ENCODE measurements around the gene TNNT1.

DNA sequence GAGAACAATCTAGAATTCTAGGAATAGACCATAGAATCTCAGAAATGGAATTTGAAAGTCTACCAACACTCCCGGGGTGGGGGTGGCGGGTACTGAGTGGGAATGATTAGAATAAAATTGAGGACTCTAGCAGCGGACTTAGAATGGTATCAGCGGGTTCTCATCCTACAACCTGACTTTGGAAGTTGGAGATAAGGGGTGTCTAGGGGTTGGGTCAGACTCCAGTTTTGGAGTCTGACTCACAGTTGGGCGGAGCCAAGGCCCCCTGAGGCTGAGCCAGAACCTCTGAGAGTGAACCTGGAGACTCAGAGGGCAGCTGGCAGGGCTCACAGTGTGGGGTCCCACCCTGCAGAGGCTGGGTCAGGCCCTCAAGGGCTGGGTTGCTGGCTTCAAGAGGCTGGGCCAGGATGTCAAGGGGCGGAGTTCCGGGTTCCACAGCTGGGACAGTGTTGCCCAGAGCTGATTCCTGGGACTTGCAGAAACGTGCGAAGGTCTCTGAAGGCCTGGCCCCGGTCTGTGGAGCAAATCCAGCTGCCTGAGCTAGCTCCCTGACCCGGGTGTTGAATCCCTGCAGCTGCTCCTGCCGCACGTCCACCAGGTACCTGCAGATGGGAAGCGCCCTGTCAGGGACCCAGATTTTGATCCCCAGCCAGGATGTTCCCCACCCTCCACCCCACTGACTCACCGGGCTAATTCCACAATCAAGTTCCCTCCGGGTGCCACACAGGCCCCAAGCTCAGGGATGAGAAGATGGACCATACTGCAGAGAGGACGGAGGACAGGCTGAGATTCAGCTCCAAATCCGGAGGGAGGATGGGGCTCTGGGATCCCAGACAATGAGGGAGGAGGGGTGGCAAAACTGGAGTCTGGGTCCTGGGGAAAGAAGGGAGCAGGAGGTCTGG lies 10.1 kb upstream of the TNNT1 start:
- TF ChIP-seq, protein P1, sequence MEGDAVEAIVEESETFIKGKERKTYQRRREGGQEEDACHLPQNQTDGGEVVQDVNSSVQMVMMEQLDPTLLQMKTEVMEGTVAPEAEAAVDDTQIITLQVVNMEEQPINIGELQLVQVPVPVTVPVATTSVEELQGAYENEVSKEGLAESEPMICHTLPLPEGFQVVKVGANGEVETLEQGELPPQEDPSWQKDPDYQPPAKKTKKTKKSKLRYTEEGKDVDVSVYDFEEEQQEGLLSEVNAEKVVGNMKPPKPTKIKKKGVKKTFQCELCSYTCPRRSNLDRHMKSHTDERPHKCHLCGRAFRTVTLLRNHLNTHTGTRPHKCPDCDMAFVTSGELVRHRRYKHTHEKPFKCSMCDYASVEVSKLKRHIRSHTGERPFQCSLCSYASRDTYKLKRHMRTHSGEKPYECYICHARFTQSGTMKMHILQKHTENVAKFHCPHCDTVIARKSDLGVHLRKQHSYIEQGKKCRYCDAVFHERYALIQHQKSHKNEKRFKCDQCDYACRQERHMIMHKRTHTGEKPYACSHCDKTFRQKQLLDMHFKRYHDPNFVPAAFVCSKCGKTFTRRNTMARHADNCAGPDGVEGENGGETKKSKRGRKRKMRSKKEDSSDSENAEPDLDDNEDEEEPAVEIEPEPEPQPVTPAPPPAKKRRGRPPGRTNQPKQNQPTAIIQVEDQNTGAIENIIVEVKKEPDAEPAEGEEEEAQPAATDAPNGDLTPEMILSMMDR (IDR thresholded peaks at IDR 0.05) = no peak
- no peak for TF ChIP-seq EP300 (IDR thresholded peaks at IDR 0.05)
